Epithelial cell of prostate (primary cell): ENCODE measurements around the gene GPR183.
A peak's percentile ranks its signal among the peaks of the same experiment; 100 is the strongest.

Experiments used
- DNase-seq: peaks from one replicate; pipeline ENCODE4 v3.0.0-alpha.2; 2011; ENCODE audit warnings: low read depth, low spot score
- H3K27ac ChIP-seq: fragments of 450-650 bp; 2 replicates; pipeline ENCODE4 v1.5.1; 2017; ENCODE audit warnings: mild to moderate bottlenecking

Gene GPR183, protein sequence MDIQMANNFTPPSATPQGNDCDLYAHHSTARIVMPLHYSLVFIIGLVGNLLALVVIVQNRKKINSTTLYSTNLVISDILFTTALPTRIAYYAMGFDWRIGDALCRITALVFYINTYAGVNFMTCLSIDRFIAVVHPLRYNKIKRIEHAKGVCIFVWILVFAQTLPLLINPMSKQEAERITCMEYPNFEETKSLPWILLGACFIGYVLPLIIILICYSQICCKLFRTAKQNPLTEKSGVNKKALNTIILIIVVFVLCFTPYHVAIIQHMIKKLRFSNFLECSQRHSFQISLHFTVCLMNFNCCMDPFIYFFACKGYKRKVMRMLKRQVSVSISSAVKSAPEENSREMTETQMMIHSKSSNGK

DNA sequence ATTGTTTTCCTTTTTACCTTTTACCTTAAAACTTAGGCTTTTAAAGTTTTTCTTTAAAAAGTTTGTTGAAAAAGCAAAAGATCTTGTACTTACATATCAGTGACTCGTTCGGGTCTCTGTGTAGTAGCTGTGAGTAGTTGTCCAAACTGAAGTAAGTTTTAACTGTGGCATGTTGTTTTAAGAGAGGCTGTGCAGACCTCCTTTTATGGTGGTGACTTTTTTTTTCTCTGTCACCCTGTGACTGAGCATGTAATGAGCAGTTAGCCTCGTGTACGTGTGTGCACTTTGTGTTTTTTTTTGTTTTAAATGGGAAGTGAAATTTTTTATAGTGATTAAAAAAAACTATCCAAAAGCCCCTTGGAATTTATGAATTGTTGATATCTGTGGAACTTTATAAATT, at the start of gene GPR183:
GPR183 (minus strand) TSS at position 153 of the 400 bp plus-strand sequence. CDS start 11,254 bp downstream, outside the sequence.
- peak within 1 kb of the TSS; percentile 54 for H3K27ac ChIP-seq
- no peak for DNase-seq

DNA sequence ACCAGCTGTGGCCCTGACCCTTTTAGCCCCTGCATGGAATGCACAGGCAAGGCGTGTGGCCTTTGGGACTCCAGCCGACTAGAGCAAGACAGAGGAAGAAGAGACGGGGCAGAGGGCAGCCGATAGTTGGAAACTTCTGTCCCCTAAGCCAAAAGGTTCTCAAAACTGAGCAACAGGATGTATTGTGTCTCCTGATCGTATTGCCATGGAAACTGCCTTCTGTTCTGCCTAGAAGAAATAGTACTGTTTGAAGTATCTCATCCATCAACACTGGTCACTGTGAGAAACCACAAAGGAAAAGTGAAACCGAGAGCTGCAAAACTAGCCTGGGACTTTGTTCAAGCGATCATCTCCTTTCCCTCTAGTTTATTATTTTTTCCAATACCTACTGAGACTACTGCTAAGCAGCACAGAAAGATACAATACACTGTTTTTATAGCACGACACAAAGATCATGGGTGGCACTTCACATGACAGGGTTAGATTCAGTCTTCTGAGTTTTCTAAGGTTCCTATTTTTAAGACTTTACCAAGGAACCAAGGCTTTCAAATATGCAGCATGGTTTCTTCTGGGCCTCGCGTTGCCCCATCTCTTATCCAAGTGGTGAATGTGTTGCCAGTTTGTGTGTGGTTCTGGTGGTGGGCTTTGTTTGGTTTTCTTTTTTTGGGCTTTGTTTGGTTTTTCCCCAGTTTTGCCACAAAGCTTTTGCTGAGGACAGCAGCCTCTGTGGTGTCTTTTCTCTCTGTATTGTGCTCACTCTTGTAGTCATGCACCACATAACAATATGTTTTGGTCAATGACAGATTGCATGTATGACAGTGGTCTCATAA, 49.3 kb upstream of the GPR183 start:
- no peak for DNase-seq
- H3K27ac ChIP-seq: no peak overlapping the region

DNA sequence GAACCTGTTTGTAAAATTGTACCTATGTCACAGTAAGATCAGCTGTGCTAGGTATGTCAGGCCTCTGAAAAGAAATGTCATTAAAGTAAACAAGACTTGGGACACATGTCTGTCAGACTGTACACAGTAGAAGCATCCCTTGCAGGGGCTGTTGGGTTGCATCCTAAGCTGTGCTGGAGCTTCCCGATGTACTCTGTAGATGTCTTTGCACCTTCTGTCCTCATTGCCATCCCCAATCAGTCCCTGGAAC, 48.7 kb upstream of the GPR183 start:
- no peak overlapping the region for H3K27ac ChIP-seq
- no peak for DNase-seq

DNA sequence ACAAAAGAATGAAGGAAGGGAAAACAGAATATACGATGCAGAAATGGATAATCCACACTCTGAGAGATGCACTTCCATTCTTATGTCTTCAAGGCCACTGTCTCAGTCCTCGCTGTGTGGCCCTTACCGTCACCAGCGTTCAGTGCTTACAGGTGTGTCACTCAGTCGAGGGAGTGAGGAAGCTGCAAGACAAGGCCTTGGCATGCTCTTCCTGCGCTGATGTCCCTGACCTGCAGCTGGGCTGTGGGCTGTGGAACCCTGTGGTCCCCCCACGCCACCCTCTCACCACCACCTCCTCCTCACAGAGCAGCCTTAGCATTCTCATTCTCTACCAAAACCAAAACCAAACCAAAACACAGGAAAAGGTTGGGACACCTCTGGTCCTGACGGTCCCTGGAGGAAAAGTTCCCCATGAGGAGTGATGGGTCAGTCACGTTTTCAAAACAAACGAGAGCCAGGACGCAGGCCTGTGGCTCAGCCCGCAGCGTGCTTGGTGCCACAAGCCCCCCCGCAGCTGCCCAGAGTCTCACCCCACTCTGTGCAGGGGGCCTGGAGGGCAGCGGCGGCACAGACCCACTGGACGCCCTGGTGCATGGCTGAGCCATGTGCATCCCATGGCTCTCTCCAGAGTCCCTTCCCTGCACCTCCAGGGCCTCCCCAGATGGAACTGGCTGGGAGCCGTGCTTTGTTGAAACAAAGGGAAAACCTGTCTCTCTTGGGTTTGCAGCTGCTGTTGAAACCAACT, 48.2 kb upstream of the GPR183 start:
- DNase-seq: no peak
- no peak overlapping the region for H3K27ac ChIP-seq

DNA sequence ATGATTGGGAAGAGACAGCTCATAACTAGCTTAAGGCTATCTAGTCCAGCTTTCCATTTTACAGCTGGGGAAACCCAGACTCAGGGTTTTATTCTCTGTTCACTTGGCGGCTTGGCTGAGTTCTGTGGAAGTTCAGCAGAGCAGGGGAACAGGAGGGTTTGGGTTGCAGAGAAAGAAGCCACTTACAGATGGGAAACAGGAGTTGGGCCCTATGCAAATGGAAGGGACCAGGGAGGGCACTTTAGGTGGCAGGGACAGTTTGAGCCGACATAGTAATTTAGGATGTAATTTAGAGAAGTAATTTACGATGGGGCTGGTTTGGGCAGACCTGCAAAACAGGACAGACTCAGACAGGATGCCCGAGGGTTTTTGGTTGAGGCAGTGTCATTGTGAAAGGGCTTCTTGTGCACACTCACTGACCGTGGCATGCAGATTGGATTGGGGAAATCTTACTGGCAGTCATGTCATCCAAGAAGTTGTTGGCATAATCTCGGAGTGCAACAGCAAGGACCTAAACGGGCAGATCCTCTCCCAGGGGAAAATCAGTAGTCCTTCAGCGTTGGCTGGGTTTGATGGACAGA, 47.3 kb upstream of the GPR183 start:
- H3K27ac ChIP-seq: no peak overlapping the region

DNA sequence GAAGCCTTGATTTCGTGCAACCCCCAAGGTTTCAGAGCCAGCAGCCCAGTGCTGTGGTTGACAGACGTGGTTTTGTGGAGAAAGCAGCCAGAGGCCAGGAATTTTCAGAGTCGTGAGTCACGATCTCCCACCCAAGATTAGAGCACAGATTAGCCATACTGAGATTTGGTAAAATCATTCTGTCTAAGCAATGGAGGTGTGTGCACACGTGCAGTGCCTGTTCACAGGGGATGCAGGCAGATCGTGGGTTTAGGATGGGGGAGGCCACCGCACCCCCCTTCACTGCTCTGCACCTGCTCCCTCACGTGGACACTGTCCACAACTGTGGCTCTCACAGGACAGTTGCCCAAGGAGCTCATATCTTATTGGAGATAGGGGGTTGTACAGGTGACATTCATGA, 46.6 kb upstream of the GPR183 start:
- DNase-seq: no peak
- H3K27ac ChIP-seq: no peak overlapping the region

More for the DNA sequence above, 47.3 kb upstream of the GPR183 start:
- DNase-seq: peak; percentile 45

DNA sequence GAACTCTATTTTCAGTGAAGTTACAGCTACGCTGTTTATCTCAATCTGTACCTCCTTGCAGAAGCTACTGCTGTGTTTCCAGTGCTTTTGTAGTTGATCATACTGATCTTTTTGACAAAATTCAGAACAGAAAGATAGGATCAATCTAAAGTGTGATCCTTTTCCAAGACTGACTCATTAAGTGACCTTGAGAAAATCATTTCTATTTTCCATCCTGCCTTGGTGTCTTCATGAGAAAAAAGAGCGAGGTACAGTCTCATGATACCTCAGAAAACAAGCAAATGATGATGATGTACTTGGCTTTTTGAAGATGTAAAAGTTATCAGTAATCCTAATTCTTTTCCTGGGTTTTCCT, 46.0 kb upstream of the GPR183 start:
- DNase-seq: no peak
- no peak overlapping the region for H3K27ac ChIP-seq

DNA sequence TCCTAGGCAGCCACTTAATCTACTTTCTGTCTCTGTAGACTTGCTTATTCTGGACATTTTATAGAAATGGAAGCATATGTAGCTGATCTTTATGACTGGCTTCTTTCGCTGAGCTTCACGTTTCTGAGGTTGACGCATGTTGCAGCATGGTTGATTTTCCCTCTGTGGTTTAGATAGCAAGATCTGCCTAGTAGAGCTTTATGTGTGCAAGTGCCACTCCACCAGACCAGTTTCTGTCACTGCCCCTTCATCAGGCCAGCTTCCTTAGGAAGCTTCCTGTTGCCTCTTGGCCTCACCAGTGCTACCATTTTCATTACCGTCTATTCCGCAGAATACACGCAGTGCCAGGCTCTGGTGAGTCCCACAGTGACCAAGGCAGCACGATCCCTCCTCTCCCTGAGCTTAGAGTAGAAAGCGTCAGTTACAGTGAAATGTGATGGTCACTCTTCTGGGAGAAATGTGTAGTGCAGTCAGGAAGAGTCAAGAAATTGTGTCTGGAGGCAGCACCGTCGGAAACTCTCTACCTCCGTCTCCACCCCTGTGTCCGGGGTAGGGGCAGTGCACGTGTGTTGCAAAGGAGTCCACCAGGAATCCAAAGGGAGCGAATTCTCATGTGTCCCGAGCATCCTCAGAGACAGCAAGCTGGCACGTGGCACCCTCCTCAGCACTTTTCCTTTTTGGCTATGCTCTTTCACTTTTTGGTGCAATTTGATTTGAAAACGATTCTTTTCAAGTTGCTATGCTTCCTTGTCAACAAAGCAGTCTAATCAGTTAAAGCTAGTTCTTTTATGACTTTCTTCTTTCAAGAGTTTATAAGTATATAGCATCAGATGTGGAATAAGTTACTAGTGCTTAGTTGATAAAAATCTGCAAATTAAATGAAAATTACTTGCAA, 45.4 kb upstream of the GPR183 start:
- DNase-seq: no peak

DNA sequence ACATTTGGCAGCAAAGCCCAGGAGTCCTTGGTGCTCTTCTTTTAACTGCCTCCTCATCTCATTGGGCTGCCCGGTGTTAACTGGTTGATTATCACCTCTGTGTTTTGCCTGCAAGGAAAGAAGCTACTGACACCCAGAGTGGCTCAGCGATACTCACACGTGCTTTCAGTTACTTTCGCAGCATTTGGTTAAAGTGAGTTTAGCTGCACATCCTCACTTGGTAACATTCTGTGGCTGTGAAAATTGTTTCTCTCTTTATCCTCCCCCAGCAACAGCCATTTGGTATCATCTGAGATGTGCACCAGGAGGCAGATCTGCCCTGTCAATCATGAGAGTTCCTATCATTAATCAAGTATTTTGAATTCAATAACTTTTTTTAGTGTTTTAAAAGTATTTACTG, 44.6 kb upstream of the GPR183 start:
- DNase-seq: no peak
- no peak overlapping the region for H3K27ac ChIP-seq

More for the DNA sequence above, 45.4 kb upstream of the GPR183 start:
- no peak overlapping the region for H3K27ac ChIP-seq

DNA sequence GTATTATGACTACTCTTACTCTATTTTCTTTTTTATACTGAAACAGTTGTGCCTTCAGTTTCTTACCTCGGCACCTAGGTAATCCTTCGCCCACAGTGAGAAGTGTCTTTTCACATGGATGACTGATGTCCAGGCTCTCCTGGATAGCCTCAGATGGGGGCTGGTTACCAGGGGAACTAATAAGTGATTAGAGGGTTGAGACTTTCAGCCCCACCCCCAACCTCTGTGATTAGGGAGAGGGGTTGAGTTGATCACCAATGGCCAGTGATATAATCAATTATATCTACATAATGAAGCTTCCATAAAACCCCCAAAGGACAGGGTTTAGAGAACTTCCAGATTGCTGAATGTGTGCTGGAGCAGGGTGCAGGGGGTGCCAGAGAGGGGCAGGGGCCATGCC, 43.0 kb upstream of the GPR183 start:
- no peak overlapping the region for H3K27ac ChIP-seq

DNA sequence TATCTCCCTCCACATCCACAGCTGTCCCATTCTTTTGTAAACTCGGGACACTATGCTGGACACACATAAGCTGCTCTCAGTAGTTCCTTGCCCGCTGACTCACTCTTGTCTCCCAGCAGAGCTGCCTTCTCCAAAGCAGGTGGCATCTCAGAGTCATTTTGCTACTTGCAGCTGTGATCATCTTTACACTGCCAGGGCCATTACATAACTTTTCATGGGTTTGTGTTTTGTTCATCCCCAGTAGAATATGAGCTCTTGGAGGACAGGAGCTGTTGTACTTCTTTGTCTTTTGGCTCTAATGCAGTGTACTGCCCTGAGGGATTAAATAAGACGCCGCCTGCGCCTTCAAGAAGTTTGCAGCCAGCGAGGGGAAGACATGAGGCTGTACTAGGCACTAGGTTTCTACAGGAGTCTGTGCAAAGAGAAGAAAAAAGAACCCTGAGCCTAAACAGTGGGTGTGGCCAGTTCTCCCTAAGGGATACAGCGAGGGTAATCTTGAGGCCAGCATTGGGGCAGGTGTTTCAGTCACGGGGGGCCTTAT, 40.8 kb upstream of the GPR183 start:
- DNase-seq: no peak
- no peak overlapping the region for H3K27ac ChIP-seq

More for the DNA sequence above, 43.0 kb upstream of the GPR183 start:
- no peak for DNase-seq

DNA sequence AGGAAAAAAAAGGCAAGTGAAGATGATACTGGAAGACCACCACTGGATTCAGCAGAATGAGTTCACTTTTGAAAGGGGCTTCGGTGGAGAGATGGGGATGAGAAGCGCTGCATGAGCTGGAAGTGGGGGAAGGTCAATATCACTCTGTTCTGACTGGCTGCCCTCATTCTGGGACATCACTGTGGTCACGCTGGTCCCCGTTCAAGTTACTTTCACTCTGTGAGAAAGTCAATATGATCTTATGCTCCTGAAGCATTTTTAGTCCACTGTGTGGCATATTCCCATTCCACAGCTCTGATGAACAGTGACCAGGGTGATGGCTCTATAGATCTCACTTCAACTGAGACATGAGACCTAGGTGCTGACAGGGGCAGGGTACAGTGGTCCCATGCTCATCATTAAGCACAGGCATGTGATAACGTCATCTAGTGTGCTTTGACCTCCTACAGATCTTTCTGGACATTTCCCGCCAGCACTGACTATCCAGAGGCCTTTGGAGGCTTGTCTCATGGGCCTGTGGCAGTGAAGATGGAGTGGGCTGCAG, 40.2 kb upstream of the GPR183 start:
- H3K27ac ChIP-seq: no peak overlapping the region

DNA sequence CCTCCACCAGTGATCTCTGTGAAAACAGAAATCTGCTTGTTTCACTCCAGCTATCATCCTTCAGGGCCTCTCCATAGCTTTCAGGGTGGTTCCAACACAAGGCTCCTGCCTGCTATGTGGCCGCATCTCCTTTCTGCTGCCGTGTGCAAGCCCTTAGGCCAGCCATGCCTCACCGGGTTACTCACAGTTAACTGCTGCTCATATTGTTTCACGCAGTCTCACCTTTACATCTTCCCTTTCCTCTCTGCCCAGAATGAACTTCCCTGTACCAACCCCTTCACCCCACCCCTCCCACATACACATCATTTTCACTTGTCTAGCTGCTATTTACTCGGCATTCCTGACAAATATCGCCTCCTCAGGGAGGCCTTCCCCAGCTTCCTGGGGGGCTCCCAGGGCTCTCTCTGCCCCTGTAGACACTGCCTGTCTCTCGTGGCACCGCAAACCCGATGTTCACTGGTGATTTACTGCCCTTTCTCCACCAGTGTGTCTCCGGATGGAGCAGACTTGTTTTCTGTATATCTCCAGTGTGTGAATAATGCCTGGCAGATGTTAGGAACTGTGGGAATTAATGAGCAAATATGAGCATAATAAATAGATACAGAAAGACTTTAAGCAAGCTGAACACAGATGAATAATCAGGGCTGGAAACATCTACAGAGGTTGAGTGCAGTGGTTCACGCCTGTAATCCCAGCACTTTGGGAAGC, 39.3 kb upstream of the GPR183 start:
- no peak for DNase-seq
- no peak overlapping the region for H3K27ac ChIP-seq

More for the DNA sequence above, 40.2 kb upstream of the GPR183 start:
- no peak for DNase-seq

DNA sequence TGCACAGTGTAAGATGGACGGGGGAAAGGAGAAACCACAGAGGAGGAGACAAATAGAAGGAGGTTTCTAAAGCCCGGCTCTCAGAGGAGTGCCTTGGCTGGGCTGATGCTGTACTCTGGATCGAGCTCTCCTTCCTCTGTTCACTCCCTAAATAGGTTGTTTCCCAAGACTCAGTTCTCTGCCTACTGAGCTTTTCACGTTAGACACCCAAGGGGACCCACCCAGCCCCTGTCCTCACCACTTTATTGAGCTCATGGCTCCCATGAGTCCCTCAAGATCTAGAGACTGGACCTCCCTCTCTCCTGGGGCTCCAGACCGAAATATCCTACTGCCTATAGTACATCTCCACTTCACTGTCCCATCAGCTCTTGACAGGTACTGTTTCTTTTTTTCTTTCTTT, 38.1 kb upstream of the GPR183 start:
- no peak overlapping the region for H3K27ac ChIP-seq
- DNase-seq: no peak

DNA sequence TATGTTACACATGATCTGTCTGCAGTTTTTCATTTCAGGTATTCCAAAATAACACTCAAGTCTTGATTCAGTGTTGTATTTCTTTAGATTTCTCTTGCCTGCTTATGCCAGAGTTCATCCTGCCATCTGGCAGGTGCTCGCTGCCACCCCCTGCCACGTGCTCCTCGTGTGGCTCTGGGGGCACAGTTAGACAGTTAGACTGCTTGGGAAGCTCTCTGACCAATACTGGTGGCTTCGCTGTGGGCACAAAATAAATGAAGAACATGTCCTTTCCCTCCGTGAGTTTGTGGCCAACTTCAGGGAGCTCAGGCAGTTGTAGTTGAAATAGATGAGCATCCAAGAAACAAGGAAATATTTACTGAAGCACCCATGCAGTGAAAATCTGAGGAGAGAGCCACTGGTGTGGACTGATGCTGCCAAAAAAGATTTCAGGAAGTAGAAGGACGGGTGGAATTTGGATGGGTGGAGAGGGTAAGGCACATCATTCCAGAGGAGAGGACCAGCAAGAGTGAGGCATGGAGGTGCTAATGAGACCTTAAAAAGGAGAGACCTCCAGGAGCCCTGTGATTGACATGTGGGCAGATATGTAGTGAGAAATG, 37.5 kb upstream of the GPR183 start:
- H3K27ac ChIP-seq: no peak overlapping the region
- no peak for DNase-seq

DNA sequence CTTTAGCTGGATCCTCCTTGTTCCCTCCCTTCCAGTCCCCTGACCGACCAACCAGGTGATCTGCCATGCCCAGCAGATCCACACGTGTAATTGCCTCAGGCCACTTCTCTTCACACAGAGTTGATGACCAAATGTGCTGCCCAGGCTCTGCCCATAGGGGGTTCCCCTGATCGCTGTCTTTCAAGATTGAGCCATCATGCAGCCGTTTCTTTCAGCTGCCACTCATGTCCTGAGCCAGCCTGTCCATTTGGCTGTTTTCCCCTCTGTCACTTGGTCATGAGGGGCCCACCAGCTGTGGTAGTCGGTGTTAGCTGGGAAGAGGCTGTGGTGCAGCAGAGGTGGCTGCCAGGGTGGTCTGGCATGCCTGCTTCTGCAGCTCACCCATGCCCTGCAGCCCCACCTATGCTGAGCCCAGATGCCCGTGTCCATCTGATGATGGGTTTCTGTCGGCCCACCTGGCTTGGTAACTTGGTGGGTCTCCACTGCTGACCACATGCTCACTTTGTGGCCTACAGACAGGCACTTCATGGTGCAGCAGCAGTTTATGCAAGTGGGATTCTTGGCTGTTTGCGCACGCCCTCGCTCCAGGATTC, 35.6 kb upstream of the GPR183 start:
- DNase-seq: no peak
- no peak overlapping the region for H3K27ac ChIP-seq

DNA sequence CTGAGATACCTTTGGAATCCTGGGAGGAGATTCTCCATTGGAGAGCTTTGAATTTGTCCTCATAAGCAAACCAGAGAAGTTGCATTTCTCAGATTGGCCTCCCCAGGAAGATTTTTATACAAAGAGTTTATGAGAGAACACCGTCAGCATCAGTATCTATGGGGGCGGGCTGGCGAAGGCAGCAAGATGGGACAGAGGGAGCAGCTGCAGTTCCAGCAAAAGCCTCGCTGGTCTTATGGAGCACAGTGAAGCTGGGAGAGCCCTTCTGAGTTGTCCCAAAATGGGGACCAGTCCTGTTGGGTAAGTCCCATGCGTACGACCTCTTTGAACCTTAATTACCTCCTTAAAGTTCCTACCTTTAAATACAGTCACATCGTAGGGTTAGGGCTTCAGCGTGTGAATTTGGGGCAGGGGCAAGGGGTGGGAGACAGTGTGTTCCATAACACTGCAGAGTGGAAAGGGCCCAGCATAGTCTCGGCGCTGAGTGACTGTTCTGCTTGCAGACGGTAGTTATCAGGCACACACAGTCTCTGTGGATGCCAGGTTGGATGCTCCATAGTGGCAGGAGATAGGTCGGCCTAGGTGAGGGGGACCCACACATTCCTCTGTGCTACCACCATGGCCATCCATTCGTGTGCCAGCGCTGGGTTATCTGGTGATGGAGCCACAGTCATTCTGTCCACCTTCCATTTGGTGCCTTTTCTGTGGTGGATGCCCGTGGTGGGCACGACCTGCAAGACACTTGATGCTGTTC, 34.9 kb upstream of the GPR183 start:
- DNase-seq: no peak
- H3K27ac ChIP-seq: no peak overlapping the region
